Inferior parietal cortex (tissue), 1 donor: Measurements from ENCODE around the gene MCM3AP.
"Not testable (repeated sequence)": the region's sequence is repeated elsewhere in the genome, so short reads cannot be mapped to it uniquely, and the experiment has no call there.

ENCODE experiments used
- DNase-seq: peaks from one replicate; pipeline ENCODE4 v3.0.0-alpha.2; 2016; ENCODE audit errors: extremely low spot score

MCM3AP gene

DNA sequence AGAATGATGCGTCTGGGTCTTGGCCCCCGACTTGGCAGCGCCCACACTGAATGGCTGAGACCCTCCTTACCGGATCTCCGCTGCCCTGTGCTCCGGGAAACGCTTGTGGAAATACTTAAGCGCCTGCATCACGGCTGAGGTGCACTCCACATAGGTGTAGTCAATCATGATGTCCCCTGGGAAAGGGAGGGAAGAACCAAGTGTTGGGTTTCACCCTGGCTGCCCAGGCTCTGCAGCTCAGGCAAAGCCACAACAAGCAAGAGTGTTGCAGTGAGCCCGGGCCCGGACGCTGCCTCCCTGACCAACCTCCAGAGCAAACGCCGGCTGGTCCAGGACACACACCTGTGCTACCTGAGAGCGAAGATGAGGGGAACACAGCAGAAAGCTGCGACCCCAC, 79.6 kb downstream of the MCM3AP start:
- DNase-seq: no peak

DNA sequence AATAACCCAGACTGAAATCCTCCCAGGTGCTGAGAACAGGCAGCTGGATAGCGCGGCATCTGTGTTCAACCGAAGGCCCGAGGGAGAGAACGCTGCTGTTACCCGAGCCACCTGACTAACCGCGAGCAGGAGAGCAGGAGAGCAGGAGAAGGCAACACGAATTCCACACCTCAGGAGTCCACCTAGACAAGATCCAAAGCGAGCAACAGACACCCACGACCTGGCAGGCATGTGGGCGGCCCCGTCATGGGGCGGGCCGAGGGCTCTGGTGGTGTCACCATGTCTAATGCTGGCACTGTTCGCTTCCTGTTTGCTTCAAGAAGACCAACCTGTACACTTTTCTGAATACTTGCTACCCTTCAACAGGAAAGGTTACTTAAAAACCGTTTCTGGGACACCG, 80.2 kb downstream of the MCM3AP start:
- DNase-seq: no peak

DNA sequence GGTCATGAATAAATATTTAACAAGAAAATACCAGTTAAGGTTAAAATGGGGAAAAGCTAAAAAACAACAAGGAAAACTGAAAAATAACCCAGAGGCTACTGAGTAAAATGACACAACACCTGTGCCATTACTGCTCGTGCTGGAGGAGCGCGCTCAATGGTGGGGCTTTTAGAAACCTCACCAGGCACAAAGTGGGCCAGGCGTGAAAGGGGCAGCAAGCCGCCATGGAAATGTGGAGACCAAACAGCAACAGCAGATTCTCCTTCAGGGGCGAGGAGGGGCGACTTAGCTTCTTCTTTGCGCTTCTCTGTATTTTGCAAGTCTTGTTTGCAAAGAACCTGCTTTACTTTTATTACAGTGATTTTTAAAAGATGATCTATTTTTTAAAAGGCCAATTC, 82.2 kb downstream of the MCM3AP start:
- DNase-seq: no peak

DNA sequence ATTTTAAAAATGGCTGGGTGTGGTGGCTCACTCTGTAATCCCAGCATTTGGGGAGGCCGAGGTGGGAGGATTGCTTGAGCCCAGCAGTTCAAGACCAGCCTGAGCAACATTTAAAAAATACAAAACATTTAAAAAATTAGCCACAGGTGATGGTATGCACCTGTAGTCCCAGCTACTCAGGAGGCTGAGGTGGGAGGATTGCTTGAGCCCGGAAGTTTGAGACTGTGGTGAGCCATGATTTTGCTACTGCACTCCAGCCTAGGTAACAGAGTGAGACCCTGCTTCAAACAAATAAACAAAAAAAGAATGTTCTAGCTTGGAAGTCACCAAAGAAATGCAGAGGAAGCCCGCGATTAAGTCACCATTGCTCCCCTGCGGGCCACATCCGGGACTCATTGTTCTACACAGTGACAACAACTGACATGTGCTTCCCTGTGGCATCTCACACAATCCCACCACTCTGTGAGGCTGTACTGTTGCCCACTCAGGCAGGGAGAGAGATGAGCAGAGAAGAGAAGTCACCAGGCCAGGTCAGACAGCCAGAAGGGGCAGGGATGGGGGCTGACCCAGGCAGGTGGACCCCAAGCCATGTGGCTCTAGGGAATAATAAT, 82.7 kb downstream of the MCM3AP start:
- DNase-seq: no peak

DNA sequence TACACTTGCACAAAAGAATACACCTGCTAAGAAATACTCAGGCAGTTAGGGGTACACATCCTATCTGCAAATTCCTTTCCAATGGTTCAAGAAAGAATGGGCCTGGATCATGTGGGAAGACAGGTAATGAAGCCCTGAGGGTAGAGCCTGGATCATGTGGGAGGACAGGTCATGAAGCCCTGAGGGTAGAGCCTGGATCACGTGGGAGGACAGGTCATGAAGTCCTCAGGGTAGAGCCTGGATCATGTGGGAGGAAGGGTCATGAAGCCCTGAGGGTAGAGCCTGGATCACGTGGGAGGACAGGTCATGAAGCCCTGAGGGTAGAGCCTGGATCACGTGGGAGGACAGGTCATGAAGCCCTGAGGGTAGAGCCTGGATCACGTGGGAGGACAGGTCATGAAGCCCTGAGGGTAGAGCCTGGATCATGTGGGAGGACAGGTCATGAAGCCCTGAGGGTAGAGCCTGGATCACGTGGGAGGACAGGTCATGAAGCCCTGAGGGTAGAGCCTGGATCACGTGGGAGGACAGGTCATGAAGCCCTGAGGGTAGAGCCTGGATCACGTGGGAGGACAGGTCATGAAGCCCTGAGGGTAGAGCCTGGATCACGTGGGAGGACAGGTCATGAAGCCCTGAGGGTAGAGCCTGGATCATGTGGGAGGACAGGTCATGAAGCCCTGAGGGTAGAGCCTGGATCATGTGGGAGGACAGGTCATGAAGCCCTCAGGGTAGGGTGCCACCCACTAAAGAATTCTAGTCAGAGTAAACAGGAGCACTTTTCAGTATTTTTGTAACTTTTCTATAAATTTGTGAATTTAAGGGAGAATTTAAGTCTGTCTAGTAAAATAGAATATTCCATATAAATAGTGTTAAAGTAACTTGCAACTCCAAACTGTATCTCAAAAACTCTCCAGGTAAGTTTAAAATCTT, 84.3 kb downstream of the MCM3AP start:
- not testable (repeated sequence) for DNase-seq

DNA sequence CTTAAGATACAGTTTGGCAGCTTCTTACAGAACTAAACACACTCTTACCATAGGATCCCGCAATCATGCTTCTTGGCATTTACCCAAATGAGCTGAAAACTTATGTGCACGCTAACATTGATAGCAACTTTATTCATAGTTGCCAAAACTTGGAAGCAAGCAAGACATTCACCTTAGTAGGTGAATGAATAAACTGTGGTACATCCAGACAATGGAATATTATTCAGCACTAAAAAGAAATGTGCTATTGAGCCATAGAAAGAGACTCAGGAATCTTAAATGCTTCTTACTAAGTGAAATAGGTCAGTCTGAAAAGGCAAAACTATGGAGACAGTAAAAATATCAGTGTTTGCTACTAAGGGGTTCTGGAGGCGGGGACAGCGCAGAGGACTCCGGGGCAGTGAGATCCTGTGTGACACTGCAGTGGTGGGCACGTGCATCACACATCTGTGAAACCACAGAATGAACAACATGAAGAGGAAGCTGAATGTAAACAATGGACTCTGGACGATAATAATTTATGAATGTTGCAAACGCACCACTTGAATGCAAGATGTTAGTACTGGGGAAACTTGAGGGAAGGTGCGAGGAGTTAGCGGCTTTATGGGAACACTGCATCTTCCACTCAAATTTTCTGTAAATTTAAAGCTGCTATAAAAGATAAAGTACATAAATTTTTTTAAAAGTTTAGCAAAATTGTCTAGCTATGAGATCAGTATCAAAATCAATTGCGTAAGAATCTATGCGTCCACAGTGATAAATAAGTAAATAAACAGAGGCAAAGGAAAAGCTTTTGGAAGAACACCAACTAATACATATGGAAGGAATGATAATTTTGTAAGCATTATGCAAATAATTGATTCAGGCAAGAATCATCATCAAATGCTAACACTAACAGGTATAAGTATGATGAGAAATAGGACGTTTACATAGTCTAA, 85.7 kb downstream of the MCM3AP start:
- DNase-seq: no peak

DNA sequence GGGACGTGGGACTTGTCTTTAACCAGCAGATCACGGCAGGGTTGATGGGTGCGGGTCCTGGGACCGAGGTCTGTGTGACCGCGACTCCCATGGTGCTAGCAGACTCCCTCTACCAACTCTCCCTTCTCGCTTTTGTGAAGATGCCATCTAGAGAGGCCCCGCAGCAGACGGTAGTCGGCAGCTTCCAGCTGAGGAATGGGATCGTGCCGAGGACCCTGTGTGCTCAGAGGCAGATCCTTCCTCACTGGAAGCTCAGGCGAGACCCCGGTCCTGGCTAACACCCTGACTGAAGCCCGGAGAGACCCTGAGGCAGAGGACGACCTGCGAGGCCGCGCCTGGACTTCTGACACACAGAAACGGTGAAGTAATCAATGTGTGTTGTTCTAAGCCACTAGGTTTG, 88.7 kb downstream of the MCM3AP start:
- DNase-seq: no peak

DNA sequence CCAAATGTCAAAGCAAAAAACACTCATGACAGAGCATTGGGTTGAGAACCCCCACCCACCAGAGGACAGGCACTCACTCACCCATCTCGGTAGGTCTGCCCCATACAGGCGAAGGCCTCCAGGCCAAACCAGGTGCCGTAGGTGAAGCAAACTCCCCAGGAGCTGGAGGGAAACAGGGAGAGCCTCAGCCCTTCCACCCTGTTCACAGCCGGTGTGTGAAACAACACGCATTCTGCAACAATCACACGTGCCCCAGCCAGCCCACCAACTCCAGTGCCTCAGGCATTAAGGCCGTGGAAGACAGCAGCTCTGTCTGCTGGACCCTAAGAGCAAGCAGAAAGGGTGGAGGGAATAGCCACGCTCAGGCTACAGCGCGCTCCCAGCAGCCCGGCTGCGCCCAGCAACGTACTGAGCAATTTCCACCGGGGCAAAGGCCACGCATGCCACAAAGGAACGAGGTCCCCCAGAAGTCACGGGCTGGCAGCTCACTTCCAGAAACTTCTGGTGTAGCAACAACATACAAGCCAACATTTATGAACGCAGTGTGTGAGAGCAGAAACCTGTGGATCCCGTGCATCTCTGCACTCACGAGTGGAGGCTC, 89.7 kb downstream of the MCM3AP start:
- no peak for DNase-seq

DNA sequence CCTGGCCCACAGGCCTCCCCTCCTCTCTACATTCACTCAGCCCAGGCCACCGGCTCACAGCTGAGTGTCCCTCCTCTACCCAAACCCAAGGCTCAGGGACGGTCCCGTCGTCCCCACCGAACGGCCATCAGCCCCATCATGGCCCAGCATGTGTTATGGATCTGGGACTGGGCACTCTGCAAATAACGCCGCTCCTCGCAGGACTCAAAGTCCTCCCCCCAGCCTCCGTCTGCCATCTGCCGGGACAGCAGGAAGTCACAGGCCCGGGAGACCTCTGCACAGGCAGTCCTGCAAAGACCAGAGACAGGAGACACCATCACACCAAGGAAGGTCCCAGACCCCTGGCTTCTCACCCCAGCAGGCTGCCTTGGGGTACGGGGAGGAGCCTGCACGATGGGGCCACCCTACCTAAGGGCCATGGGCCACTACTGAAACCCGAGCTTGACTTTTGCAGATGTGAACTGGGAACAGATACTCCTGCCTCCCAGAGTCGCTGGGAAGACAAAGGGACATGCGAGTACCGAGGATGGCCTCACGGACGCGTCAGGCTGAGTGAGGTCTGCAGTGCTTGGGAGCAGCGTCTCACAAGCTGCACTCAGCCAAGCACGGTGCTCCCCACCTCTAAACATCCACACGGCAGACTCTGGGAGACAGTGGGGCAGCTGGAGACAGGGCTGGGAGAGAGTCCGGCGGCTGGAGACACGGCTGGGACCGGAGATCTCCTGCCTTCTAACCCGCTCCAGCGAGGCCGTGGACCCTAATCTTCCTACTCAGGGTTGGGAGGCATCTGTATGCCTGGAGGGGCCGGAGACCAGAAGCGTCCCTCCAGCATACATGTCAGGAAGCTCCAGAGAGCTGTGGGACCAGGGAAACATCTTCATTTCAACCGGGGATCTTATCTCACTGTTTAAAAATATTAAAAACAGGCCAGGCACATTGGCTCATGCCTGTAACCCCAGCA, 90.8 kb downstream of the MCM3AP start:
- DNase-seq: no peak

DNA sequence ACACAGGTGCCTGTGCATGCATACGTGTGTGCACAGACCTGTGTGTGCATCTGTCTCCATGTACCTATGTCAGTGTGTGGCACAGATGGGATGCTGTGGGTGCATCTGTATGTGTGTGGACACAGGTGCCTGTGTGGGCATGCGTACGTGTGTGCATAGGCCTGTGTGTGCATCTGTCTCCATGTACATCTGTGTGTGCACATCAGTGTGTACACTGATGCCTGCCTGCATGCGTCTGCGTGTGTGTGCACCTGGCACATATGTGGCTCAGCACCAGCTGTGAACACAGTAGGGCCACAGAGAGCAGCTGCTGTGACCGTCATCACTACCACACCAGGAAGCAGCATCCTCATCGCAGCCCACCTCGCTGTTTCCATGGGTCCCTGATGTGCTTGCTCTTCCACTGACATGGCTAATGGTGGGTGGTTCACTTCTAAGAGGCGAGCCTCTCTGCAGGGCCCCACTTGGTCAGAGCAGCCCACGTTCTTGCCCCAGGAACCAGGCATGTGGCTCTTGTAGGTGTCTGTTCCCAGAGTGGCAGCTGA, 91.5 kb downstream of the MCM3AP start:
- DNase-seq: no peak

DNA sequence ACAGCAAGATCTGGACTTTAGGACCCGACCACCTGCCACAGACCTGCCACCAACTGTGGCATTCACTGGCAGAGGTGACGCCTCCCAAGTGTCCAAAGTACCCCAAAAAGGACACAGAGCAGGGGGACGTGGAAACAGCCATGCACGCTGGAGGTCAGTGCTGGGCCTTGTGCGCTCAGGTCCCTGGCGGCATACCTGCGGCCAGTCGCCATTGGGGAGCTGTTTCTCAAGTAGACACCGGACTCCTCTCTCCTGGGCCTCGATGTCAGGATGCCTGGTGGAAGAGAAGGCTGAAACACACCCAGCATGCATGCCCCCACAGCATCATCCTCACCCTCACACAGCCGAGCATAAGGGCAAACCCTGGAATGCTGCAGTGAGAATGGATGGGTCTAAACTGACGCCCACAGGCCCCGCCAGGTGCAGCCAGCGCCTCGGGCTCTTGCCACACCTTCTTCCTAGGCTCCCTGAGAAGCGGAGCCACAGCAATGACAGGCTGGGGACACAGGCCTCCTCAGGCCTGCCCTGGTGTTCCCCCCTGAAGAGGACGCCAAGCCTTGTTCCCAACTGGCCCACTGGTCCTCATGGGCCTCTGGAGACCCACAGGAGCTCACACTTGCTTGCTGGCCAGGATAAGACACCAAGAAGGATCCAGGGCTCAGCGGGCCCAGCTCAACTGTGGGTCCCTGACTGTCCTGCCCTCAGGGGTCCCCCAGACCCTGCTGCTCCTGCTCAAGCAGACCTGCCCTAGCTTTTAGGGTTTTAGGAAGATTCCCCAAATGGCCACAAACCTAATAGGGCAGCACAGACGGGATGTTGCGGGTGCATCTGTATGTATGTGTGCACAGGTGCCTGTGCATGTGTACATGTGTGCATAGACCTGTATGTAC, 93.5 kb downstream of the MCM3AP start:
- no peak for DNase-seq

DNA sequence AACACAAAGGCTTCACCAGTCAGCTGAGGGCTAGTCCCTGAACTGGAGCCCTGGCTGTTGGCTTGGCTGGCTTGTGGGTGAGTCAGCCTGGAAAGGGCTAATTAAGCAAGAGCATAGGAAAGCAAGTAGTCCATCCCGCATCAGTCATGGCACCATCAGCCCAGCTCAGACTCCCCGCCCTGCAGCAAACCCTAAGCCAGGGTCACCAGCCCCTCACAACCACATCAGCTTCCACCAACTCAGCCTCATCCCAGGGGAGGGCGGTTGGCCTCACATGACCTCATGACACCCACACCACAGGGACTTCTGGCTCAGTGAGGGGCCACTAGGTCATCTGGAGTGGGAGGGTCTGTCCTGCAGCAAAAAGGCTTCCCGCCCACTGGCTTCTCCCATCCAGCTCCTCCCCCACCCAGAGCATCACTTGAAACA, 94.1 kb downstream of the MCM3AP start:
- DNase-seq: no peak

DNA sequence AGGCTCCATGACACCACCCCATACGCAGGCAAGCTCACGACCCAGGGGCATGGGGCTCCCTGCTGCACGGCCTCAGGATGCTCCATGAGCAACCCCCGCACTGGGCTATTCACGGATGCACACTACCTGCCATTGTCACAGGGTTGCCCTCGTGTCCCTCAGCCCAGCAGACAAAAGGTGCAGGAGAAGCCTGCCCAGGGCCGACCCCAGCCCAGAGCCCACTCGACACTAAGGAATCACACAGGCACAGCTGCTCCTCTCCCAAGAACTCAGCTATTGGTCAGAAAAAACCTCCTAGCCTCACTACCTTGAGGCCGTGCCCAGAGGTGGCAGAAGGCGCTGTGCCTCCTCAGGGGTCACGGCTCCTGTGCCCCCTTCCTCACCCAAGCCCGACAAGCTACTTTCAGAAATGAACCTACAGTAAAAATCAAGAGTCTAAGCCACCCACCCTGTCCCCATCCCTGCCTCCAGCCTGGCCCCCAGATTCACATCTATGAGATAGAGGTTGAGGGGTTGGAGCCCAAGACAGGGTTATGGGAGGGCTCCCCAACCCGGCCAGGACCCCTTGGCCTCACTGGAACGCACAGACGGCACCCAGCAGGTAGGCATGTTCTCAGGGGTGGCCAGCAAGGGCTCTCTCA, 94.8 kb downstream of the MCM3AP start:
- DNase-seq: no peak

DNA sequence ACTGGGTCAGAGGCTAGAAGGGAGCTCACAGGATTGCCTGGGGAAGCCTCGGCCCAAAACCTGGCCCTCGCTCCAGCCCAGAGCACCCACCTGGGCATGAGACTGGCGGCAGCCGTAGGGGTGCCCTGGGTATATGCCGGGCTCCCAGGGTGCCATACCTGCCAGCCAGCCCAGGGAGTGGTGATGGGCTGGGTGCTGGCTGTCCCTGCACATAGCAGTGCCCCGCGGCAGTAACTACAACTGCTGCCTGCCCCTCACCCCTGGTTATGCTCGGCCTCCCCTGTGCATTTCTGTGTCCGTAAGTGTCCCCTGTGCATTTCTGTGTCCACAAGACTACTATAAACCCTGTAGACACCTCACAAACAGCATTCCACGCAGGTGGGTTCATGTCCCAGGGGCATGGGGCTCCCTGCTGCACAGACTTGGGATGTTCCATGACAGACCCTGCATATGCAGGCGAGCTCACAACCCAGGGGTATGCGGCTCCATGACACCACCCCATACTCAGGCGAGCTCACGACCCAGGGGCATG, 95.4 kb downstream of the MCM3AP start:
- DNase-seq: no peak

DNA sequence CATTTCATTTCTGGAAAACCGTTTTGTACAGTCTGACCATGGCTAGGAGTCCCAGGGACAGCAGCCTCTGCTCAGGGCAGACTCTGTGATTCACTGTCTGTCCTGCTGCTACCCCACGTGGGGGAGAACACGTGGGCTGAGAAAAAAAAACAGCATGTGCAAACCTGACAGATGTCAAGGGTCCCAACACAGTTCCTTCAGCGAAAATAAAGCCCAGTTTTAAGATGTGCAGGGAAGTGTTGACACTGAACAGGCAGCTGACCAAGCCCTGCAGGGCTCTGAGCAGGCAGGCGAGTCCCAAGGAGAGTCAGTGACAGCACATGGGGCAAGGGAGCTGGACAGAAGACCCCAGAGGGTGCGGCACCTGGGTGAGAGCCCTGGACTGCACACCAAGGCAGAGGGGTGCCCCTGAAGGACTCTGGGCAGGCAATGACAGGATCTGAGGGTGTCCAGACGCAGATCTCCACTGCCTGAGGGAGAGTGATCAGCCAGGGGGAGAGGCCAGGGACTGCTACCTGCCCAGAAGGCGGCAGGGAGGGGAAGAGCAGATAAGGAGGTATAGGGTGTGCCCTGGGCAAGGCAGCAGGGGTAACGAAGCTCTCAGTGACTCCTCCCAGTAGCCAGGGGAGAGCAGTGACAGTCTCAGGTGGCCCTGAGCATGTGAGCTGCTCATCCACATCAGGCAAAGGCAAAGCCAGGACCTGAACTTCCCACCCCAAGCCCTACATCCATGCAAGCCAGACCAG, 96.0 kb downstream of the MCM3AP start:
- DNase-seq: no peak

DNA sequence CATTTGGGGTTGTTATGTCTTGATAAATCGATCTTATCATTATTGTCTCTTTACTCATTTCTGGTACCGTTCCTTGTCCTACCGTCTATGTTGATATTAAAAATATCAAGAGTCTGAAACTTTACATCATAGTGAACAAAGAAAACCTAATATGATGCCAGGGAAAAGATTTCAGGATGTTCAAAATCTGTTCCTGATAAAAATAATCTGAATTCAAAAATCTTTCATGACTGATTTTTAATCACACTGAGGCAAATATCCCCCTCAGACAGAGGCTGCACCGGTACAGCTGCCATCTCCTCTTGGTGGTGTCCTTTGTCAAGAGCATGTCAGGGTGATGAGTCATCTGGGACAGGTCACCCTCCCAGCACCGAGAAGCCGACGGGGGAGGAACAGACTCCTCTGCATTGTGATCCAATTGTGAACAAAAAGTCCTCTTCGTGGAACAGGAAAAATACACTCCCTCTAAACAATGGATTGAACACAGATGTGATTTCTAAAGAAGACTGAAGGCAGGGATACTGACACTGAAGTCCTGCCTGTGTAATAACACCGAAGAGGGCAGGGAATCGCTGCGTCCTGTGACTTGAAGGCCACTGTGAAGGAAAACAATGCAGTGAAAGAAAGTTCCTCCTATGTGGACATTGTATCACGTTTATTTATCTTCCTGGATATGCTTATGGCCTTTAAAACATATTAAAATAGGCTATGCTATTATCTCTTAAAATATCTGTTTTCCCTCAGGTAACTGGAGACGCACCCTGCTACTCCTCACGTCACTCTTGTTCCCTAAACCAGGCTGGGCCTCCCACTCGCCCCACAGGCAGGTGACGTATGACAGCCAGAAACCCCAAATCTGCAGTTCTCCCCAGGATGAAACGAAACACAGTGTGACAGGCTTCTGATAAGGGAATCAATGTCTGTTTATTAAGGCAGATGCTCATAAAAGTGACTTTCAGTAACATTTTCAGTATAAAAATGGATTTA, 96.9 kb downstream of the MCM3AP start:
- DNase-seq: peak; percentile 67

DNA sequence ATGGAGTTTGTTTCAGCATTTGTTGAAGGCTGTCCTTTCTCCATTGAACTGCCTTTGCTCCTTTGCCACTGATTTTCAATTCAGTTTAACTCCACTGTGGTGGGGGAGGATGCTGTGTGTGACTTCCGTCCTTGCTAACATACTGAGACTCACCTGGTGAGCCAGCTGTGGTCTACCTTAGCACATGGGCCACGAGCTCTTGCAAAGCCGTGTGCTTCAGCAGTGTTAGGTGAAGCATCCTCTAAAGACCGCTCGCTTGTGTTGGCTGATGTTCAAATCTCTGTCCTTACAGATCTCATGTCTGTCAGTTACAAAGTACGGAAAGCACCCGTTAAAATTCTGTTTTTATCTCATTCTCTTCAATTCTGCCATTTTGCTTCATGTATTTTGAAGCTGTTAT, 97.6 kb downstream of the MCM3AP start:
- no peak for DNase-seq
